ENCODE measurements around the gene HDAC2. TPM values are rescaled to one million over a fixed set of nuclear protein-coding genes. Genes with fewer than 3 reads are reported as not detected.
"Not testable (repeated sequence)": the region's sequence is repeated elsewhere in the genome, so short reads cannot be mapped to it uniquely, and the experiment has no call there.

The HDAC2 gene
- total RNA-seq, 1 donor from 2014 or later, result 109 TPM

DNA sequence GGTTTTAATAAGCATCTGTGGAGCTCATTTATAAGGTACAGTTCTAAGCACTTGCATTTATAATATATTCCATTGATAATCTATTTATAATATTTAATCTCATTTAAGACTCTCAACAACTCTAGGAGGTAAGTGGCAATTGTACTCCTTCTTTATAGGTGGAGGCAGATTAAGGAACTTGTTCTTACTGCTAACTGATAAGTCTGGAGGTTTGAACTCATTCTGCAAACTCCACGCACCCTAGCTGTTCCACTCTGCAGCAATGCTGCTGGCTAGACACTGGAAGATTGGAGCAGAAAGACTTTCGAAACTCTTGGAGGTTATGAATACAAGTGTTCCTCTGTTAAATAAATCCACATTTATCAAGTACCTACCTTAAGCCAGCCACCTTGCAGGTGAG lies 793 bp upstream of the HDAC2 start:
- peak; percentile 26 for DNase-seq

DNA sequence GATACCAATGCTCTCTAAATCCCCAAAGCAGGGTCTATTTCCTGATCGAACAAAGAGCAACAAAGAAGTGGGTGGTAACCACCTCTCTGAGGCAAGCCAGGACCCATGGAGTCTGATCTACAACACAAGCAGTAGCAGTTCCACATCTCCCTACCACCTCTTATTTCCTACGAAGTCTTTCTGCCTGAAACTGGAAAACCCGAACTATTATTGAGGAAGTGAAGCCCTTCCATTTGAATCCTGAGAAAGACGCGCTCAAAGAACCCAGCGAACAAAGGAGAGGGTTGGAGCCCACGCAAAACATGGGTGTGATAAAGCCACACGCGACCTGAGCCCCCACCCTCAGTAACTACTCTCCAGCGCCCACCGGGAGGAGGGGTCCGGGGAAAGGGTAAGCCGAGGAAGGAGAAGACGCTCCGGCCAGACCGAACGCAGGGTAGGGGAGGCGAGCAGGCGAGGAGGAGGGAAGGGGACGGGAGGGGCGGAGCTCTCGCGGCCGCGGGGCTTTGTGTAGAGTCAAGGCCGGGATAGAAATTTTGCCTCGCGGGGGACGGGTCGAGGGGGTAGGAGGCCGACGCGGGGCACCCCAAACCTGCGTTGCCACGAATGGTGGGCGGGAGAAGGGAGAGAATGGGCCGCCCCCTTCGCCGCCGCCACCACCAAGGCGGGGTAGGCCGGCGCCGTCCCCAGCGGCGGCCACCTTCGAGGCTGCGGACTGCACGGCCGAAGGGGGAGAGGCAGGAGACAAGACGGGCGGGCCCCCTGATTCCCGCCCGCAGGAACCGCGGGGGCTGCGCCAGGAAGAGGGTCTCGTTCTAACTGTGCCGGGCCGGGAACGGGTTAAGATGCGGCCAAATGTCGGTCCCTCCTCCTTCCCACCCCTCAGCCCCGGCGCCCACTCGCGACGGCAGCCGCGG lies 802 bp downstream of the HDAC2 start:
- peak; percentile 81 for DNase-seq

DNA sequence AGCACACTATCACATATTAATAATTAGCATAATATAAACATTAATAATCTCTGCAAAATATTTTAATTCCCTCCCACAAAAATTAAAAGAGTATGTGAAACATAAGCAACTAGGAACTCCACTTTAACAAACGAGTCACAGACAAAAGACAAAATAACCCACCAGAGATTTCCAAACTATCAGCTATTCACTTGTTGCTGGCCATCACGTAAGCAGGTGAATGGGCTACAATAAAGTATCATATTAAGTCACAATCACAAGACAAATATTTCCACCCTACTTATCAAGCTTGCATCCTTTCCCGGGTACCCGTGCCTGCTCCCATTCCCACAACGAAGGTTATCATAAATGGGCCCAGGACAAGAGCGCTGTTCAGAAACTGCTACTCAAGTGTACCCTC lies 2.5 kb downstream of the HDAC2 start:
- no peak for DNase-seq

DNA sequence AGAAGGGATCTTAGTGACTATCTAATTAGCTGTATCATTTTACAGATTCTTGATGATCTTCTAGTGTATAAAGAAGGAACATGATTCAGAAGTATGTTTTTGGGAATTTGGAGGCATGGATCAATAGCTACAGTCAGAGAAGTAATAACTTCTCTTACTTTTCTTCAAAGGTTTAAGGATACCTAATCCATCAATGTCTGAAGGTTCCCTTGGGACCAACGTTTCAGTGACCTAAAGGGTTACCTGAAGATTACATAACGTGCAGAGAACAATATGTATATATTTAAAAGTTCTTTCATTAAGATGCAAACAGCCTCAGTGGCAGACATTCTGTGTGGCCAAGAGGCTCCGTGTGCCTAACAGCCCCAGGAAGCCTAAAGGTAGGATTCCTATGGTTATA lies 3.2 kb downstream of the HDAC2 start:
- no peak for DNase-seq

DNA sequence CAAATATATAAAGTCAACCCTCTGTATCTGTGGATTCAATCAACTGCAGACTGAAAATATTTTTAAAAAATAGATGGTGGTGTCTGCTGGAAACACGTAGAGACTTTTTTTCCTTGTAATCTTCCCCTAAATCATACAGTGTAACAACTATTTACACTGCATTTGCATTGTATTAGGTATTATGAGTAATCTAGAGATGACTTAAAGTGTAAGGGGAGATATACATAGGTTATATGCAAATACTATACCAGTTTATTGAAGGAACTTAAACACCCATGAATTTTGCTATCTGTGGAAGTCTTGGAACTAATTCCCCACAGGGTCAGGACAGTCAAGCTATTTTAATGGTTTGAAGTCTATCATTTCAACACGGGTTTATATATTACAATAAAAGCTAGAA lies 10.2 kb downstream of the HDAC2 start:
- DNase-seq, result no peak

DNA sequence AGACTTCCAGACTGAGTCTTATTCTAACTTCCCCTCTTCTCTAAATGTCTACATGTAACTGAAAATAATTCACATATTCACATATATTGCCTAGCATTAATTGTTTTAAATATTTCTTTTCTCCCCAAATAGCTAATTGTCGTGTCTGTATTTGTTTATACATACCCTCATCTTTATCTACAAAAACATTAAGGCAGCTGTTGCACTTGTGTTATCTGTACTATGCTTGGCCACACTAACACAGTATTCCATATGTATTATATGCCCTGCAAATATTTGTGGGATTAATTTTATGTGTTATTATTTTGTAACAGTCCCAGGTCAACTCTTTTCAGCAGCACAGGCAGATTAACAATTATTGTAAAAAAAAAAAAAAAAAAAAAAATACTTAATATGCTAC lies 11.7 kb downstream of the HDAC2 start:
- DNase-seq, result no peak

DNA sequence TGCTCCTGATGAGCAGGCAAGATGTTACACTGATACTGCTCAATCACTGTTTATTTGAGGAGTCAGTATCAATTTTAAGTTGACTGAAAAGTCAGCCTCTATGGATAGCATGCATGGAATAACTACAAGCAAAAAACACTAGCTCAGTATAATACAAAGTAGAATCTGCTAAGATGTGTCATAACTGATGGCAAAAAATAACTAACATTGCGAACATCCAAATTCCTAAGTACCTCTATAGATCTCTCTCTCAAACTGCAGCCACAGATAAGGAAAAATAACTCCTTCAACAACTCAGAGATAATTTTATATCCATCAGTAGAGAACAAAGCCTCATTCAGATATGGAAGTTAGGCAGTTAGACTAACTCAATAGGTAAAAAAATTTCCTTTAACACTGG lies 16.3 kb downstream of the HDAC2 start:
- DNase-seq, result no peak

DNA sequence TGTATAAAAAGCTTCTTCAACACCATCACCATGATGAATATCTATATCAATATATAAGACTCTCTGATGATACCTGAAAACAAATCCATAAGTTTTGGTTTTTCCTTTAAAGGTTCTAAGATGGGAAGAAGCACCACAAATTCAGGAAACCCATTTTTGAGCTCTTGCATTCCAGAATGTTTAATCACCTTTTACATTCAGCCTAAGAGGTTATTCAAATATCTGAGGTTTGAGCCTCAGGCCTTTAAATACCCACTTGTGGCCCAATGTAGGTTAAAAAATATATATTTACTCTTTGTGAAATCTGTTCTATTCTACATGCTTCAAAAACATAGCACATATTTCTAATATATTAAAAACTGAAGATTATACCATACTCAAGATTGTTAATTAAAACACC lies 17.6 kb downstream of the HDAC2 start:
- no peak for DNase-seq

DNA sequence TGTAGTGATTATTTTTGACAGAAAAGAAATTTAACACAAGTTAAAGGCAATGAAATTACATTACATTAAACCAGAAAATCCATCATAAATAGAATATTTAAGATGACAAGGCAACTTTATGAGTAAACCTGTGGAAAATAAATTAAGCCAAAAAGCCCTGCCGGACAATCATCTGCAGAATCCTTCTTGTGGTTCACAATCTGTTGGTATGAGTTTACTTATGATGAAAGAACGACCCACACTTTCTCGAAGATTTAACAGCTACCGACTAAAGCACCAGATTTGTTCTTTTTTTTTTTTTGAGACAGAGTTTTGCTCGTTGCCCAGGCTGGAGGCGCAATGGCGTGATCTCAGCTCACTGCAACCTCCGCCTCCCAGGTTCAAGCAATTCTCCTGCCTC lies 21.4 kb downstream of the HDAC2 start:
- DNase-seq, result no peak

DNA sequence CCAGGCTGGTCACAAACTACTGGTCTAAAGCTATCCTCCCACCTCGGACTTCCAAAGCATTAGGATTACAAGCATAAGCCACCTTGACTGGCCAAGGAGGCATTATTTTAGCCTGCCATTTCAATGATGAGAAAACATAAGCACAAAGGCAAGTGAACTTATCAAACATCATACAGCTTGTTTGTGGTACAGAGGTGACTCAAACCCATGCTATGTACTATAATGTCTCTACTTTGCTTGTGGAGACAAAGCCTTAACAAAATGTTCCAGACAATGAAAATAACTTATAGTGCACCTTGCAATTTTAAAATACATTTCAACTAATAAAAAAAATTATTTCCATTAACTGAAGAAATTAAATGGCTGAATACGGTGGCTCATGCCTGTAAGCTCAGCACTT lies 26.2 kb downstream of the HDAC2 start:
- DNase-seq, result no peak

DNA sequence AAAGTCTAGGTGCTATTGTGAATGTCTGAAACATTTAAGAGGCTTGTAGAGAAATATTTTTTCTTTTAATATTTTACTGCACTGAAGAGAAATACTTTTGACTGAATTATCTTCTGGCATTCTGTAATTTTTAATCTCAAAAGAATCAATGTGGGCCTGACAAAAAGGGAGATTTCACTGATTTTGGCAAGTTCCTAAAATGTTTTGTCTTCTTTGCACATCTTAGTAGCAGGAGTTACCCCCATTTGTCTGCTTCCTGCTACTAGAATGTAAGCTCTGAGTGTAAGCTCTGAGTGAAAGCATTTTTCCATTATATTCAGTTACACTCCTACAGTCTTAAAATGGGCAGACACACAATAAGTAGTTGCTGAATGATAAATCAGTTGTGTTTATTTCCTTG lies 31.1 kb downstream of the HDAC2 start:
- DNase-seq, result no peak

DNA sequence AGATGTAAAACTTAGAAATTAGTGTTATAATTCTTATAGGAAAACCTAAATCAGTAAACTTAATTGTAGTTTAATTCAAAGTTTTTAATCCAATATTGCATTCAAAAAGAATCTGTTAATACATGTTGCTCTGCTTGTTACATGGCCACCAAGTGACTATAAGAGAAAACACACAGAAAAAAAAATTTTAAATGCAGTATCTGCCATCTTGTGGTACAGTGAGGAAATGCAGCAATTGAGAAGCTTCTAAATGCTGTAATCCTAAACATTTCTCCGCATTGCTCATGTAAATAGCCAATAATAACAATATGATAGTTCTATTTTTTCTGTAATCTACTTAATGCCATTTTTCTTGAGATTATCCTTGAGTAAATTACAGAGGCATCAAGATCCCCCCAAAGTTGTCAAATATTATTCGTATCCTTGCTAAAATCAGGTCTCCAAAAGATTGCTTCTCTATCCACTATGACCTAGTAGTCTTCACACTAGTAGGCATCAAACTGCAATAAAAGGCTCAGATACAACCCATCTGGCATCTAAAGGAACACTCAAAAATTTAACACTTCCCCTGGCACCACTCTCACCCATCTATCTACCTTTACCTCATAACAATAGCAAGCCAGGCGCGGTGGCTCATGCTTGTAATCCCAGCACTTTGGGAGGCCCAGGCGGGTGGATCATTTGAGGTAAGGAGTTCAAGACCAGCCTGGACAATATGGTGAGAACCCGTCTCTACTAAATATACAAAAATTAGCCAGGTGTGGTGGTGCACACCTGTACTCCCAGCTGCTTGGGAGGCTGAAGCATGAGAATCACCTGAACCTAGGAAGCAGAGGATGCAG lies 34.6 kb downstream of the HDAC2 start:
- DNase-seq, result peak; percentile 89

DNA sequence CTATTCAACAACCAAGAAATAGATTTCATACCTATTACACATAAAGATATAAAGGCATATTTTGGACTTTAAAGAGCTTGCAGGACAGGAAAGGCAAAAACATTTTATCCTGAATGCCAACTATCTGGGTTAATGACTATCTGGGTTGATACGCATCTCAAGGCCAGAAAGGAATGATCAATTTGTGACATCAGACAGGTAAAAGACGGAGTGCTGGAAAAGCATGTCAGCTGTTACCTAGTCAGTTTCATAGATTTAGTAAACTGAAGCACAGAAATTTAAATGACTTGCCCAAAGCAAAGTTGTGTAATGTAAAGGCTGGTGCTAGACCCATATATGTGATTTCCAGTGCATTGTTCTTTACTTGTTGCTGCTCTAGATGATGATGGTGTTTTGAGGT lies 36.8 kb downstream of the HDAC2 start:
- no peak for DNase-seq

DNA sequence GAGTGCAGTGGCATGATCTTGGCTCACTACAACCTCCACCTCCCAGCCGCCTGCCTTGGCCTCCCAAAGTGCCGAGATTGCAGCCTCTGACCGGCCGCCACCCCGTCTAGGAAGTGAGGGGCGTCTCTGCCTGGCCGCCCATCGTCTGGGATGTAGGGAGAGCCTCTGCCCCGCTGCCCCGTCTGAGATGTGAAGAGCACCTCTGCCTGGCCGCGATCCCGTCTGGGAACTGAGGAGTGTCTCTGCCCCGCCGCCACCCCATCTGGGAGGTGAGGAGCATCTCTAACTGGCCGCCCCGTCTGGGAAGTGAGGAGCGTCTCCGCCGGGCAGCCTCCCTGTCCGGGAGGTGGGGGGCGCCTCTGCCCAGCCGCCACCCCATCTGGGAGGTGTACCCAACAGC lies 39.0 kb downstream of the HDAC2 start:
- DNase-seq, result not testable (repeated sequence)

DNA sequence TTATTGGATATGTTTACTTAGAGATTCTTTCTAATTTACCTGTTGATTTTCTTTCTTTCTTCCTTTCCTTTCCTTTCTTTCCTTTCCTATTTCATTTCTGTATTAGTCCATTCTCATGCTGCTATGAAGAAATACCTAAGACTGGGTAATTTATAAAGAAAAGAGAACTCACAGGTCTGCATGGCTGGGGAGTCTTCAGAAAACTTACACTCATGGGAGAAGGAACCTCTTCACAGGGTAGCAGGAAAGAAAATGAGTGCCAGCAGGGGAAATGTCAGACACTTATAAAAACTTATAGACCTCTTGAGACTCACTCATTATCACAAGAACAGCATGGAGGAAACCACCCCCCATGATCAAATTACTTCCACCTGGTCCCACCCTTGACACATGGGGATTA lies 40.8 kb downstream of the HDAC2 start:
- no peak for DNase-seq

DNA sequence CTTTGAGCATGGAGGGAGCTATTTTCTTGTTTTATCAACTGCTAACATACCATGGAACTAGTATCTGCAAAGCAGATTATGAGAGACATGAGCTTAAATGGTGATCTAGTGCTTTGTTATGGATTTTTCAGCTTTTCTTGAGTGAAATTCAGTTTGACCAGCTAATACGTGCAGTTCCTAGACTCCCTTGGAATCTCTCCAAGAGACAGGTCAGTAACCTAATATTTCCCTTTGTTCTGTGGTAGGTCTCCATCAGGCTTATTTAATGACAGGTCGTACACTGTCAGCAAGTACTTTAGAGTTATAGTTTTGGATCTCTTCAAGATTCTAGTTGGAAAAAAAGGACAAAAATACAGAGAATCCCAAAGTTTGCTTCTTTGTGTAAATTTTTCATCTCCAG lies 43.9 kb downstream of the HDAC2 start:
- no peak for DNase-seq

DNA sequence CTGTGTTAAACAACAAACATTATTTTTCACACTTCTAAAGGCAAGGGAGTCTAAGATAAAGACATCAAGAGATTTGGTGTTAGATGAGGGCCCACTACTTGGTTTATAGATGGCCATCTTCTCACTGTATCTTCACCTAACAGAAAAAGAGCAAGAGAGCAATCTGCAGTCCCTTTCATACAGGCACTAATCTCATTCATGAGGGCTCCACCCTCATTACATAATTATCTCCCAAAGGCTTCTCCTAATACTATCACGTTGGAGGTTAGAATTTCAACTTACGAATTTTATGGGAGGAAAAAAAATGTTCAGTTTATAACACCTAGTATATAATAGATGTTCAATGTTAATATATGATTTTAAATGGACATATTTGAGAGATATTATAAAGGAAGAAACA lies 45.6 kb downstream of the HDAC2 start:
- DNase-seq, result no peak

DNA sequence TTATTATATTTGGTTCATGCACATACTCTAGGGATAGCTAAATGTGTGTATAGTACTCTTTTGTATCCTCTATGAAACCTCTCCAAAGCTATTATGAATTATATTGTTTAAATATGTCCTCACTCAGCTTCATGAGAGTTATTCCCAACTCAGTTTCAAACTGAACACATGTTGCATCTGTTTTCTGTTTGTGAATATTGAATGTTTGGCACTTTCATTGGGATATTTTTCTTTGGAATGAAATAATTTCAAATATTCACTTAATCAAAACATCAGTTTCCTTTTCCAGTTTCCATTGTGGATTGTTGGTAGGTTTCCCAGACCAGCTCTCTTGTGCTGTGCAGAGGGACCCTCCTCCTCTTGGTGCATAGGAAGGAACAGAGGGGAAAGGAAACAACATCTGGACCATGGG lies 46.6 kb downstream of the HDAC2 start:
- DNase-seq, result peak; percentile 83

DNA sequence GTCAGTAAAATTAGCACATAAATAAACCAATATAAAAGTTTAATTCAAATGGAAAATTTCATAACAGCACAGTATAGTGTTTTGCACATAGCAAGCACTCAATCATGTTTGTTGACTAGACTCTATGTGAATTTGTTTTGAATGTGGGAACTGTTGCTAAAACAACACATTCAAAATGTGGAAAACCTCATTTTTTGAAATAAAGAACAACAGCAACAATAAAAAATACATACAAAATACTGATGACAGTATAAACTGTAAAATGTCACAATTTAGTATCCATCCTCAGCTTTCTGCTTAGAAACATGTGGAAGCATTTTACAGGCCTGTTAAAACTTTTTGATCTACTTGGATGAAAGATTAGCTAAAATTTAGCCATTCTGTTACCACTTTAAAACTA lies 47.4 kb downstream of the HDAC2 start:
- peak; percentile 24 for DNase-seq

DNA sequence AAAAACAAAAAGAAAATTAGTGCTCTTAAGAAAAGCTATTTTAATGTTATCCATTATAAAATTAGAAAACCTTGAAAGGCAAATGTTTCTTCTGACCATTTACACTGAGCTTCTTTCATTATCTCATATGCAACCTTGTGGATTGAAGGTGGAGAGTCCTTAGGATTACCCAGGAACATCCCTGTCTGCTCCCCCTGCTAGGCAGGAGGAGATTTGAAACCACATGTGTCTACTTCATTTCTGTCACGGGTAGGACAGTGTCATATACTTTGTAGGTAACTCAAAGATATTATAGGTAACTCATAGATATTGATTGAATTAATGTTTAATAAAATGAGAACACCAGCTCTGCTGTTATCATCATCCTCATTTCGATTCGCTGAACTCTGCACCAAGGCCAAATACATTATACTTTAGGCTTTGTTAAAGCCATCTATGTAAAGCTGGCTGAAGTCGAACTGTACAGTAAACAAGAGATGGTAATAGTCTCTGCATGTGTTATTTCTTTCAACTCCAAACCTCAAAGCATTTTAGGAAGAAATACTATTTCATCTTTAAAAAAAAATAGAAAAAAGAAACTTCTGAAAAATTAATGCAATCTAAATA lies 49.5 kb downstream of the HDAC2 start:
- DNase-seq, result no peak

DNA sequence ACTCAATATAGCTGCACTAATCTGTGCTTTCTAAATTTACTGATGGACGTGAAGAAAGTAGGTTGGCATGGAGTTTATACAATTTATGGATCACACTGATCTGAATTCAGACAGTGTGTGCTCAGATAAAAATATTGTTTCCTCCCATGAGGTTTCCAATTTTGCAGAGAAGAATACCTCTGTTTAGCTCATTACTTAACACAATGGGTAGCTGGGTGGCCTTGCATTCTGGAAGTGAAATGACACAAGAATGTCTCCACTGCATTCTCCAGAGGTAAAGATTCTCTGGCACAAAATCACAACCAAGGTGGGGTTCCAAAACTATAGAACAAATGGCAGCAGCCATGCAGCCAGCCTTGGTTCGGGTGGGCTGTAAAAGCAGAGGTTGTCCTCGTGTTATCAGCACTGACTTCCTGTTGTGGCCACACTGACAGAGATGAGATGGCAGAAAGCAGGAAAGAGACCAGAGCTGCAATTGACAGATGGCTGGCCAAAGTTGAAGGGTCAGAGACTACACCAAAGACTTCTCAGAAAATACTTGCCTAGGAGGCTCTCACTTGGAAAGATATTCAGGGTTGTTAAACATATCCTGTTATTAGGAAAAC lies 50.2 kb downstream of the HDAC2 start:
- DNase-seq, result no peak

DNA sequence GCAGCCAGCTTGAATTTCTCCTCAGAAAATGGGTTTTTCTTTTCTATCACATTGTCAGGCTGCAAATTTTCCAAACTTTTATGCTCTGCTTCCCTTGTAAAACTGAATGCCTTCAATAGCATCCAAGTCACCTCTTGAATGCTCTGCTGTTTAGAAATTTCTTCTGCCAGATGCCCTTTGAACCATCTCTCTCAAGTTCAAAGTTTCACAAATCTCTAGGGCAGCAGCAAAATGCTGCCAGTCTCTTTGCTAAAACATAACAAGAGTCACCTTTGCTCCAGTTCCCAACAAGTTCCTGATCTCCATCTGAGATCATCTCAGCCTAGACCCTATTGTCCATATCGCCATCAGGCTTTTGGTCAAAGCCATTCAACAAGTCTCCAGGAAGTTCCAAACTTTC lies 60.7 kb downstream of the HDAC2 start:
- not testable (repeated sequence) for DNase-seq

Measured in tongue (tissue), 2 donors.